ENCODE results near the gene LBR.

DNA sequence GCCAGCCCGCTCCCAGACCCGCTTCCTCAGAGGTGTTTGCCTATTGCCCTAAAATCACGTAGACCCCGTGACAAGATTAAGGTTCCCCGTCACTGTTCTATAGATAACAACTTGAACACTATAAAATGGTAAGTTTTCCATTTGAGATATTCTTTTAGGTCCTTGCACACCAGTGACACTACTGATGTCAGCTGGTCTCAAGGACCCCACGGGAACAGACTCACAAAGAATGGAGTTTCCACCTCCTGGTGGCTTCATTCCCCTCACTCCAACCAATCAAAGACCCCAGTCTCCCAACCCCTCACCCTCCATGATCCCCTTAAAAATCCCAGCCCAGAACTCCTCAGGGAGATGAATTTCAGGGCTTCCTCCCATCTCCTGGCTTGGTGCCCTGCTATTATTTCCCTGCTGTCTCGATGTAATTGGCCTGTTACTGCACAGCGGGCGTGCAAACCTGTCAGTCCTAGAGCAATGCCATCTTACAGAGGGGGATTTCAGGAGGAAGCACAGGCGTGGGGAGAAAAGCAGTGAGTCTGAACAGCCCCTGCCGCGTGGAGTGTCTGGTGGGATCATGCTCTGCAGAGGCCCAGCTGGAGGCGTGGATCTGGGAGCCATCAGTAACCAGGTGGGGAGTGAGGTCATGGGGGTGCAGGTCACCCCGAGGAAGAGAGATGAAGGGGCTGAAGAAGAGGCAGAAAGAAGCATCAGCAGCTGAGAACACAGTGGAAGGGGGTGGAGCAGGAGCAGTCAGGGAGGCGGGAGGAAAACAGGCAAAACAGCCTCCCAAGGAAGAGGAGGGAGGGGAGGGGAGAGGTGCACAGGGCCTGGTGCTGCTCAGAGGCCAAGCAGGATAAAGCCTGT, 35.1 kb upstream of the LBR start:
- TF ChIP-seq, protein P1, sequence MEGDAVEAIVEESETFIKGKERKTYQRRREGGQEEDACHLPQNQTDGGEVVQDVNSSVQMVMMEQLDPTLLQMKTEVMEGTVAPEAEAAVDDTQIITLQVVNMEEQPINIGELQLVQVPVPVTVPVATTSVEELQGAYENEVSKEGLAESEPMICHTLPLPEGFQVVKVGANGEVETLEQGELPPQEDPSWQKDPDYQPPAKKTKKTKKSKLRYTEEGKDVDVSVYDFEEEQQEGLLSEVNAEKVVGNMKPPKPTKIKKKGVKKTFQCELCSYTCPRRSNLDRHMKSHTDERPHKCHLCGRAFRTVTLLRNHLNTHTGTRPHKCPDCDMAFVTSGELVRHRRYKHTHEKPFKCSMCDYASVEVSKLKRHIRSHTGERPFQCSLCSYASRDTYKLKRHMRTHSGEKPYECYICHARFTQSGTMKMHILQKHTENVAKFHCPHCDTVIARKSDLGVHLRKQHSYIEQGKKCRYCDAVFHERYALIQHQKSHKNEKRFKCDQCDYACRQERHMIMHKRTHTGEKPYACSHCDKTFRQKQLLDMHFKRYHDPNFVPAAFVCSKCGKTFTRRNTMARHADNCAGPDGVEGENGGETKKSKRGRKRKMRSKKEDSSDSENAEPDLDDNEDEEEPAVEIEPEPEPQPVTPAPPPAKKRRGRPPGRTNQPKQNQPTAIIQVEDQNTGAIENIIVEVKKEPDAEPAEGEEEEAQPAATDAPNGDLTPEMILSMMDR (IDR thresholded peaks at IDR 0.05; ENCODE audit: insufficient read depth, low read length, poor library complexity, severe bottlenecking), result no peak
- no peak for TF ChIP-seq EZH2phosphoT487 (conservative IDR thresholded peaks at IDR 0.05; ENCODE audit: low read length)
